ES-I3 (cell line): ENCODE results near the gene C9orf57.
"Not testable (repeated sequence)": the region's sequence is repeated elsewhere in the genome, so short reads cannot be mapped to it uniquely, and the experiment has no call there.

Experiments used
- H3K36me3 ChIP-seq: 2 replicates; pipeline ENCODE4 v1.6.1; 2013; ENCODE audit warnings: mild to moderate bottlenecking, low read length, control low read depth, moderate library complexity; ENCODE audit not compliant: insufficient read depth
- H3K4me1 ChIP-seq: 2 replicates; pipeline ENCODE4 v1.6.1; 2013; ENCODE audit warnings: mild to moderate bottlenecking, control low read depth, low read length; ENCODE audit not compliant: insufficient read depth
- H3K9ac ChIP-seq: 2 replicates; pipeline ENCODE4 v1.6.1; 2013; ENCODE audit warnings: low read depth, mild to moderate bottlenecking, low read length, moderate library complexity
- H3K9me3 ChIP-seq: 2 replicates; pipeline ENCODE4 v1.6.1; 2013; ENCODE audit warnings: mild to moderate bottlenecking, low read length, moderate library complexity; ENCODE audit not compliant: control insufficient read depth, insufficient read depth

Gene C9orf57

GRCh38 chr9:72041369-72041768 lies 19.0 kb downstream of the C9orf57 start:
- H3K9me3 ChIP-seq = no peaks in the 10 kb centered on the region
- H3K9ac ChIP-seq = no peak overlapping the region
- H3K4me1 ChIP-seq = no peaks in the 10 kb centered on the region
- H3K36me3 ChIP-seq = no peaks in the 10 kb centered on the region

- Histone ChIP-seq H3K36me3 (no peaks in the 10 kb centered on the region), H3K4me1 (no peaks in the 10 kb centered on the region), H3K9ac (no peak overlapping the region), H3K9me3 (no peaks in the 10 kb centered on the region)
Measured at GRCh38 chr9:72039532-72039931, 20.9 kb downstream of the C9orf57 start.

GRCh38 chr9:72038890-72039410 lies 21.5 kb downstream of the C9orf57 start:
- Histone ChIP-seq H3K9me3 (no peaks in the 10 kb centered on the region), H3K4me1 (no peaks in the 10 kb centered on the region), H3K9ac (no peak overlapping the region), H3K36me3 (no peaks in the 10 kb centered on the region)

GRCh38 chr9:72038408-72038807 lies 22.0 kb downstream of the C9orf57 start:
- Histone ChIP-seq H3K36me3 (no peaks in the 10 kb centered on the region), H3K9ac (no peak overlapping the region)

GRCh38 chr9:72037571-72037970 lies 22.8 kb downstream of the C9orf57 start:
- no peaks in the 10 kb centered on the region for H3K9me3 ChIP-seq
- H3K4me1 ChIP-seq = no peaks in the 10 kb centered on the region
- H3K36me3 ChIP-seq = no peaks in the 10 kb centered on the region
- no peak overlapping the region for H3K9ac ChIP-seq

More at GRCh38 chr9:72038408-72038807, 22.0 kb downstream of the C9orf57 start:
- Histone ChIP-seq H3K4me1 (no peaks in the 10 kb centered on the region), H3K9me3 (no peaks in the 10 kb centered on the region)

- no peak overlapping the region for H3K9ac ChIP-seq
- H3K9me3 ChIP-seq = no peaks in the 10 kb centered on the region
- no peaks in the 10 kb centered on the region for H3K4me1 ChIP-seq
- no peaks in the 10 kb centered on the region for H3K36me3 ChIP-seq
Measured at GRCh38 chr9:72030767-72031166, 29.6 kb downstream of the C9orf57 start.

- Histone ChIP-seq H3K9ac (no peak overlapping the region), H3K36me3 (no peaks in the 10 kb centered on the region), H3K9me3 (no peaks in the 10 kb centered on the region)
Measured at GRCh38 chr9:72029986-72030385, 30.4 kb downstream of the C9orf57 start.

GRCh38 chr9:72025906-72026305 lies 34.5 kb downstream of the C9orf57 start:
- Histone ChIP-seq H3K9ac (no peak overlapping the region), H3K36me3 (no peaks in the 10 kb centered on the region), H3K4me1 (no peaks in the 10 kb centered on the region), H3K9me3 (no peaks in the 10 kb centered on the region)

More at GRCh38 chr9:72029986-72030385, 30.4 kb downstream of the C9orf57 start:
- H3K4me1 ChIP-seq = no peaks in the 10 kb centered on the region

- Histone ChIP-seq H3K4me1 (no peaks in the 10 kb centered on the region), H3K9ac (no peak overlapping the region), H3K36me3 (no peaks in the 10 kb centered on the region), H3K9me3 (no peaks in the 10 kb centered on the region)
Measured at GRCh38 chr9:72023596-72023995, 36.8 kb downstream of the C9orf57 start.

GRCh38 chr9:72022841-72023240 lies 37.6 kb downstream of the C9orf57 start:
- Histone ChIP-seq H3K36me3 (no peaks in the 10 kb centered on the region), H3K4me1 (no peaks in the 10 kb centered on the region), H3K9me3 (no peaks in the 10 kb centered on the region)

GRCh38 chr9:72013292-72013760 lies 47.1 kb downstream of the C9orf57 start:
- Histone ChIP-seq H3K9me3 (no peaks in the 10 kb centered on the region), H3K36me3 (no peaks in the 10 kb centered on the region), H3K4me1 (no peaks in the 10 kb centered on the region), H3K9ac (no peak overlapping the region)

More at GRCh38 chr9:72022841-72023240, 37.6 kb downstream of the C9orf57 start:
- H3K9ac ChIP-seq = no peak overlapping the region

GRCh38 chr9:72012646-72013045 lies 47.8 kb downstream of the C9orf57 start:
- H3K9ac ChIP-seq = no peak overlapping the region
- H3K4me1 ChIP-seq = no peaks in the 10 kb centered on the region
- no peaks in the 10 kb centered on the region for H3K9me3 ChIP-seq
- H3K36me3 ChIP-seq = no peaks in the 10 kb centered on the region

- not testable (repeated sequence) for H3K9me3 ChIP-seq, H3K9ac ChIP-seq, H3K36me3 ChIP-seq, H3K4me1 ChIP-seq
Measured at GRCh38 chr9:72007726-72008125, 52.7 kb downstream of the C9orf57 start.

GRCh38 chr9:72006501-72006900 lies 53.9 kb downstream of the C9orf57 start:
- H3K9ac ChIP-seq = no peak overlapping the region
- H3K4me1 ChIP-seq = peaks cover 4% of the 10 kb centered on the region; the same call in 1 of the 2 replicates
- H3K36me3 ChIP-seq = no peaks in the 10 kb centered on the region
- no peaks in the 10 kb centered on the region for H3K9me3 ChIP-seq

- H3K9me3 ChIP-seq = peaks cover 4% of the 10 kb centered on the region; the same call in 1 of the 2 replicates
- H3K9ac ChIP-seq = no peak overlapping the region
- H3K36me3 ChIP-seq = no peaks in the 10 kb centered on the region
- H3K4me1 ChIP-seq = peaks cover 4% of the 10 kb centered on the region; the same call in 1 of the 2 replicates
Measured at GRCh38 chr9:72005451-72005850, 55.0 kb downstream of the C9orf57 start.
